Activated CD8-positive, alpha-beta T cell treated with anti-CD3 and anti-CD28 coated beads, Interleukin-2, amount 10 ng/mL, durations not matched to agents 7 days and 5 days (primary cell): Measurements from ENCODE around the gene GBX2. TPM values are rescaled to one million over a fixed set of nuclear protein-coding genes. Genes with fewer than 3 reads are reported as not detected.
"Not testable (repeated sequence)": the region's sequence is repeated elsewhere in the genome, so short reads cannot be mapped to it uniquely, and the experiment has no call there.

Source experiments
- ATAC-seq: fragments of 150-1000 bp; cut with Tn5 transposase; one replicate; pipeline ENCODE4 v1.10.0; 2021; ENCODE audit warnings: moderate library complexity
- CTCF ChIA-PET: fragments of 350-600 bp; sonication (Branson Sonifier 250); formaldehyde crosslinking; loops from one replicate; lab custom pipeline; 2021; ENCODE audit warnings: antibody characterized with exemption; lab: Charles Lee
- POLR2A ChIA-PET: fragments of 350-600 bp; sonication (Branson Sonifier 250); formaldehyde crosslinking; loops from one replicate; lab custom pipeline; 2021; ENCODE audit warnings: antibody characterized with exemption; lab: Charles Lee
- DNase-seq: peaks from one replicate; pipeline ENCODE4 v3.0.0-alpha.2; 2020
- H3K27ac Mint-ChIP-seq: one replicate; pipeline ENCODE4 v1.8.0; 2021; ENCODE audit warnings: mild to moderate bottlenecking, mixed read lengths
- H3K27me3 Mint-ChIP-seq: one replicate; pipeline ENCODE4 v1.8.0; 2021; ENCODE audit warnings: low read depth, mixed read lengths
- H3K36me3 Mint-ChIP-seq: one replicate; pipeline ENCODE4 v1.8.0; 2021; ENCODE audit warnings: low read depth, mixed read lengths
- H3K4me1 Mint-ChIP-seq: one replicate; pipeline ENCODE4 v1.8.0; 2021; ENCODE audit warnings: low read depth, mixed read lengths
- H3K4me3 Mint-ChIP-seq: one replicate; pipeline ENCODE4 v1.8.0; 2021; ENCODE audit warnings: mild to moderate bottlenecking, mixed read lengths
- H3K9me3 Mint-ChIP-seq: one replicate; pipeline ENCODE4 v1.8.0; 2022; ENCODE audit warnings: mixed read lengths; ENCODE audit not compliant: insufficient read depth
- total RNA-seq, 2 experiments: library from RNA; stranded (reverse); gene quantifications; one replicate each; pipeline ENCODE4 v1.2.3, GENCODE V29; 2021

GBX2 gene
- total RNA-seq, 2 experiments from 2014 or later, result not detected

GRCh38 chr2:236157366-236157765, 10.8 kb downstream of the GBX2 start:
- ATAC-seq (no peak), DNase-seq (no peak)
- ChIA-PET POLR2A (no interaction called here), CTCF (no interaction called here)
- Mint-ChIP-seq H3K27ac (no peak overlapping the region), H3K9me3 (no peaks in the 10 kb centered on the region), H3K4me1 (no peaks in the 10 kb centered on the region), H3K27me3 (peaks cover 31% of the 10 kb centered on the region), H3K36me3 (no peaks in the 10 kb centered on the region), H3K4me3 (no peak overlapping the region)

DNA sequence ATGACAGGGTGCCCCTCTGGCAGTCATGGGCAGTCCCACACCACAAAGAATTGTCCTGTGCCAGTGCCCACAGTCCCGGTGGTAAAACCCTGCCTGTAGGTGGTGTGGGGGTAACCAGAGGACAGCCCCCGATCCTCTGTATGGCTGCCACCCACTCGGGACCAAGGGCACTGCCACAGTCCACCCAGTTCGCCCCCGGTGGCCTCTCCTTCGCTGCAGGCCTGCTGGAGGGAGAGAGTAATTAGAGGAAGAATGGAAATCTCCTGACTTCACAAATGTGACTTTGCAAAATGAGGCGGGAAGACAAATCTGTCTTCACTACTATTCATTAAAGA, 11.4 kb downstream of the GBX2 start:
- H3K36me3 Mint-ChIP-seq, result no peaks in the 10 kb centered on the region
- peaks cover 26% of the 10 kb centered on the region for H3K27me3 Mint-ChIP-seq
- DNase-seq (no peak), ATAC-seq (no peak)
- H3K9me3 Mint-ChIP-seq, result no peaks in the 10 kb centered on the region
- no peak overlapping the region for H3K27ac Mint-ChIP-seq
- no peak overlapping the region for H3K4me3 Mint-ChIP-seq
- POLR2A ChIA-PET, result no interaction called here
- CTCF ChIA-PET, result no interaction called here
- no peaks in the 10 kb centered on the region for H3K4me1 Mint-ChIP-seq

- Mint-ChIP-seq H3K9me3 (no peaks in the 10 kb centered on the region), H3K27me3 (peaks cover 22% of the 10 kb centered on the region), H3K27ac (no peak overlapping the region), H3K4me1 (no peaks in the 10 kb centered on the region), H3K36me3 (no peaks in the 10 kb centered on the region), H3K4me3 (no peak overlapping the region)
- ChIA-PET POLR2A (no interaction called here), CTCF (no interaction called here)
- ATAC-seq (no peak), DNase-seq (no peak)
Observed at GRCh38 chr2:236156095-236156859, 11.9 kb downstream of the GBX2 start.

GRCh38 chr2:236155406-236155805, 12.8 kb downstream of the GBX2 start:
- Mint-ChIP-seq H3K9me3 (no peaks in the 10 kb centered on the region), H3K27me3 (peaks cover 18% of the 10 kb centered on the region), H3K4me3 (no peak overlapping the region), H3K4me1 (no peaks in the 10 kb centered on the region), H3K36me3 (no peaks in the 10 kb centered on the region), H3K27ac (no peak overlapping the region)
- CTCF ChIA-PET, result no interaction called here
- DNase-seq (no peak), ATAC-seq (no peak)
- POLR2A ChIA-PET, result no interaction called here

DNA sequence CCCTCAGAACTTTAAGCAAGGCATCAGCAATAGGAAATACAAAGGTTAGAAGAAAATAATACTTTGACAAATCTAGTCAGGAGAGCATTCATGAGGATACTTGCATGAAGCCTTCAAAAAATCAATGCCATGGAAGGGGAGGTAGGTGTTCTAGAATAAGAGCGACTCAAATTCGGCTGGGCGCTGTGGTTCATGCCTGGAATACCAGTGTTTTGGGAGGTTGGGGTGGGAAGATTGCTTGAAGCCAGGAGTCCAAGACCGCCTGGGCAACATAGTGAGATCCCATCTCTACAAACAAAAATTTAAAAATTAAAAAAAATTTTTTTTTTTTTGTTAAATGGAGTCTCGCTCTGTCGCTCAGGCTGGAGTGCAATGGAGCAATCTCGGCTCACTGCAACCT, 21.8 kb downstream of the GBX2 start:
- Mint-ChIP-seq H3K9me3 (no peaks in the 10 kb centered on the region), H3K4me3 (no peak overlapping the region)

DNA sequence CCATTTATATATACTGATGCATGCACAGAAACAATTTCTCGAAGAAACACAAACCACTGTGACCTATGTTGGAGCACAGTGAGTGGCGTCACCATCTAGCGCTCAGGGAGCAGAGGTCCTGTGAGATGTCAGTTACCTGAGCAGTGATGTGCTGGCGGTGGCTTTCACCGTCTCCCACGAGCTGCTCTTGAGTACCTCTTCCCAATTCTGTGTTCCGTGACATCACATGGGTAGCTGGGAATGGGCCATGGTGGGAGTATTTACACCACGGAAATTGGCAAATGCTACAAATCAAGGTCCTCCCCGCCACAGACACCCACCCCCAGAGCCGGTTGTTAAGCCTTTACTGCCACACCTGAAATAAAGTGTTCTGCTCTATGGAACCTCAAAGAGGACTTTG, 24.4 kb downstream of the GBX2 start:
- no peaks in the 10 kb centered on the region for H3K4me1 Mint-ChIP-seq

More for the DNA sequence above, 21.8 kb downstream of the GBX2 start:
- no peak for ATAC-seq
- H3K27me3 Mint-ChIP-seq, result no peaks in the 10 kb centered on the region
- ChIA-PET POLR2A (no interaction called here), CTCF (no interaction called here)
- no peaks in the 10 kb centered on the region for H3K4me1 Mint-ChIP-seq
- H3K36me3 Mint-ChIP-seq, result no peaks in the 10 kb centered on the region
- no peak overlapping the region for H3K27ac Mint-ChIP-seq
- no peak for DNase-seq

GRCh38 chr2:236141616-236142015, 26.6 kb downstream of the GBX2 start:
- H3K9me3 Mint-ChIP-seq, DNase-seq, H3K4me3 Mint-ChIP-seq, H3K27ac Mint-ChIP-seq, H3K27me3 Mint-ChIP-seq, ATAC-seq, H3K36me3 Mint-ChIP-seq, CTCF ChIA-PET, POLR2A ChIA-PET, H3K4me1 Mint-ChIP-seq: not testable (repeated sequence)

More for the DNA sequence above, 24.4 kb downstream of the GBX2 start:
- POLR2A ChIA-PET, result no interaction called here
- Mint-ChIP-seq H3K27ac (no peak overlapping the region), H3K36me3 (no peaks in the 10 kb centered on the region), H3K4me3 (no peak overlapping the region), H3K9me3 (no peaks in the 10 kb centered on the region), H3K27me3 (no peaks in the 10 kb centered on the region)
- DNase-seq (no peak), ATAC-seq (no peak)
- CTCF ChIA-PET, result no interaction called here

GRCh38 chr2:236137066-236137465, 31.1 kb downstream of the GBX2 start:
- POLR2A ChIA-PET, result no interaction called here

DNA sequence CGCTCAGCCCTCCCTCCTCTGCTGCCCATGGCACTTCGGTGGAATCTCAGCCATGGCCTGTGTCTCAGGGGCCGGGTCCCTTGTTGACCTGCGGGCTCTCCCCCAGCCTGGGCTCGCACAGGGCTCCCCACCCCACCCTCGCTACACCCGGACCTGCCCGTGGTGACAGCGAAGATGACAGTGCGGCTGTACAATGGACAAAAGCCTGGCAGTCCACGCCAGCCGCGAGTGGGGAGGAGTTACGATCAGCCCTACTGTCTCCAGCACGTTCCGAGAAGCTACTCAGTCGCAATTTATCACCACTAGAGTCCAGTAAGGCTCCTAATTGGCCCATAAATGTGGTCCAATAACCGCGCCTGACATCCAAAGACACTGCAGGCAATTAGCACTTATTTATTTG, 31.6 kb downstream of the GBX2 start:
- ATAC-seq, result no peak
- no peaks in the 10 kb centered on the region for H3K36me3 Mint-ChIP-seq
- H3K9me3 Mint-ChIP-seq, result no peaks in the 10 kb centered on the region
- DNase-seq, result no peak
- no peaks in the 10 kb centered on the region for H3K27me3 Mint-ChIP-seq
- ChIA-PET CTCF (no interaction called here), POLR2A (no interaction called here)
- no peak overlapping the region for H3K27ac Mint-ChIP-seq
- no peak overlapping the region for H3K4me3 Mint-ChIP-seq
- no peaks in the 10 kb centered on the region for H3K4me1 Mint-ChIP-seq

More at GRCh38 chr2:236137066-236137465, 31.1 kb downstream of the GBX2 start:
- Mint-ChIP-seq H3K27ac (no peak overlapping the region), H3K9me3 (no peaks in the 10 kb centered on the region), H3K27me3 (no peaks in the 10 kb centered on the region), H3K4me3 (no peak overlapping the region), H3K36me3 (no peaks in the 10 kb centered on the region), H3K4me1 (no peaks in the 10 kb centered on the region)
- DNase-seq (no peak), ATAC-seq (no peak)
- CTCF ChIA-PET, result no interaction called here

- POLR2A ChIA-PET, result no interaction called here
Observed at GRCh38 chr2:236133410-236134012, 34.7 kb downstream of the GBX2 start.

GRCh38 chr2:236131073-236131692, 37.0 kb downstream of the GBX2 start:
- ChIA-PET POLR2A (no interaction called here), CTCF (no interaction called here)
- Mint-ChIP-seq H3K27ac (no peak overlapping the region), H3K9me3 (no peaks in the 10 kb centered on the region), H3K36me3 (no peaks in the 10 kb centered on the region), H3K27me3 (no peaks in the 10 kb centered on the region), H3K4me1 (no peaks in the 10 kb centered on the region), H3K4me3 (no peak overlapping the region)
- ATAC-seq (no peak), DNase-seq (no peak)

More at GRCh38 chr2:236133410-236134012, 34.7 kb downstream of the GBX2 start:
- no peak overlapping the region for H3K27ac Mint-ChIP-seq
- H3K27me3 Mint-ChIP-seq, result no peaks in the 10 kb centered on the region
- ATAC-seq (no peak), DNase-seq (no peak)
- H3K36me3 Mint-ChIP-seq, result no peaks in the 10 kb centered on the region
- H3K9me3 Mint-ChIP-seq, result no peaks in the 10 kb centered on the region
- CTCF ChIA-PET, result no interaction called here
- no peak overlapping the region for H3K4me3 Mint-ChIP-seq
- no peaks in the 10 kb centered on the region for H3K4me1 Mint-ChIP-seq

GRCh38 chr2:236130349-236130998, 37.7 kb downstream of the GBX2 start:
- no peak for DNase-seq
- no peak for ATAC-seq
- no peaks in the 10 kb centered on the region for H3K9me3 Mint-ChIP-seq
- ChIA-PET POLR2A (no interaction called here), CTCF (no interaction called here)
- H3K4me1 Mint-ChIP-seq, result no peaks in the 10 kb centered on the region
- no peak overlapping the region for H3K27ac Mint-ChIP-seq
- no peaks in the 10 kb centered on the region for H3K27me3 Mint-ChIP-seq
- no peaks in the 10 kb centered on the region for H3K36me3 Mint-ChIP-seq
- no peak overlapping the region for H3K4me3 Mint-ChIP-seq
